Measurements from ENCODE around the gene NDUFA9.

Gene NDUFA9

DNA sequence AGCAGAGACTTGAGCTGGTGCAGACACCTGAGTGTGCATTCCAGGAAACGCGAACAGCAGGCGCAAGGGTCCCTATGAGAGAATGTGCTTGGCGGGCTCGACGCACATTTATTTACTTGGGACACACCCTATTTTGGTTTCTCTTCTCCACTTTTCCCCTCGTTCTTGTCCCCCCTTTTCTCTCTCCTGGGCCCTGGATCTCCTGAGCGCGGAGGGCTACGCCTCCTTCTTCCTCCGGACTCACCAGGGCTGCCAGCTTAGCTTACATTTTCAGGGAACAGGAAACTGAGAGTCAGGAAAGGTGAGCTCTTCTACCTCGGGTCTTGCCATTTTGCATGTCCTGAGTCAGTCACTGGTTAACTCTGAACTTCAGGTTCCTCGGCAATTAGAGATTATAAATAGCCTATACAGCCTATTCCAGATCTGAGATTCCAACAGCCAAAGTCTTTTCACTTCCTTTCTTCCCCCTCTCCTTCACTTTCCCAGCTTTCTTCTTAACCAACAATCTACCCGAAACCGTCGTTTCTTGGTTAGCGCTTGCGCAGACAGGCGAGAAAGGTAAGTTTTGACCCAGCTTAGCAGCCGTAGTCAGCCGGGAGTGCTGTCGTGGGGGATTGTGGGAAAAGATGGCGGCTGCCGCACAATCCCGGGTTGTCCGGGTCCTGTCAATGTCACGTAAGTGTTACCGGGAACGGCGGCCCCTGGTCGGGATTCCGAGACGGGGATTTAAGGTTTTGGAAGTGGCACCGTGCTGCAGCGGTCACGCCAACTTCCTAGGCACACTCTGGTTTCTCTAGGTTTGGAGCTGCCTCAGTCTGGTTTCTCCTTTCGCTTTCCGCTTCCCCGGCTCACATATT, at the start of gene NDUFA9, which contains the start of gene AKAP3:
Gene NDUFA9 (plus strand): TSS at position 614 of the 857 bp plus-strand sequence. CDS start 13 bp downstream, at position 627.
Gene AKAP3 (minus strand): TSS at position 551 of the 857 bp plus-strand sequence. CDS start 10,855 bp downstream, outside the sequence.
- DNase-seq, result peak; percentile 75 to 85

DNA sequence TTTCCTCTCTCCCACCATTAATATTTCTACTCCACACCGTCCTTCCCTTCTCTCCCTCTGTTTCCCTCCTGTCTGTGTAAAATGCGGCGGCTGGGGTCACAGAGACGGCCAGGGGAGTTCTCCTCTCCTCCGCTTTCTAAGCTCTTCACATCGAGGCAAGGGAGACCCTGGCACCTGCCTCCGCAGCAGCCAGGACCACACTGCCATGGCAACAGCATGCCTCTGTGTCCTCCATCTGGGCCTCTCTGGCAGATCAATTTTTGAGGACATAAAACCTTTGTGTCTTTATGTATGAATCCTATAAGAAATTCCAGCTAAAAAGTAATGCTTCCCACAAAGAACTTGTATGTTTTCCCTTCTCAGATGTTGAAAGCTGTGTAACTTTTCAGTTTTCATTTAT, 45.5 kb upstream of the NDUFA9 start:
- no peak for DNase-seq

DNA sequence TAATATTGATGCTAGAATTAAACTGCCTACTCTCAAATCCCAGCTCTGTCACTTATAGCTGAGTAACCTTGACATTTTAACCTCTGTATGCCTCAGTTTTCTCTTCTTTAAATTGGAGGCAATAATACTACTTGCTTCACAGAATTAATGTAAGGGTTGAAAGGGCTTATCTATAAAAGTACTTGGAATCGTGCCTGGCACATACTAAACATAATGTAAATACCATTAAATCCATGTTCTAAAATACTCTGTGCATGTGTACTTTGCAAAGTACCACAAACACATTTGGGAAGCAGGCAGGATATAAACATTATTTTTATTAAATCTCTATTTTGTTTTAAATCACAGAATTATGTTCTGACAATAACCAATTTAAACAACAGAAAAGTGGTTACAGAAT, 45.0 kb upstream of the NDUFA9 start:
- DNase-seq, result no peak

DNA sequence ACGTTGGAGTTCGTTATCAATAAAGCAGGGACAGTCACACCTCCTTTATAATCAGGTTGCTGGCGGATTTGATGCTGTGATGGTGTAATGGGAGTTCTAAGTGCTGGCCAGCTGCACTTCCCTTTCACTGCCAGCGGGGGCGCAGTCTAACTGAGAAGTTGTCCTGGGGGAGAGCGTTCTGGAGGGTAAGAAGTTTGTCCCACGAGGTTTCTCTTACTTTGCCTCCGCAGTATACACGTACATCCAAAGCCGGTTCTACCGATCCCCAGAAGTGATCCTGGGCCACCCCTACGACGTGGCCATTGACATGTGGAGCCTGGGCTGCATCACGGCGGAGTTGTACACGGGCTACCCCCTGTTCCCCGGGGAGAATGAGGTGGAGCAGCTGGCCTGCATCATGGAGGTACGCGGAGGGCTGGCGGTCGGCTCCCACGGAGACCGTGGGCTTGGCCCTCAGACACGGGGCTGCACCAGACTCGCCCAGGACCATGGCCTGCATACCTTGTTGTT, 44.2 kb upstream of the NDUFA9 start:
- peak; percentile 50 to 82 for DNase-seq

DNA sequence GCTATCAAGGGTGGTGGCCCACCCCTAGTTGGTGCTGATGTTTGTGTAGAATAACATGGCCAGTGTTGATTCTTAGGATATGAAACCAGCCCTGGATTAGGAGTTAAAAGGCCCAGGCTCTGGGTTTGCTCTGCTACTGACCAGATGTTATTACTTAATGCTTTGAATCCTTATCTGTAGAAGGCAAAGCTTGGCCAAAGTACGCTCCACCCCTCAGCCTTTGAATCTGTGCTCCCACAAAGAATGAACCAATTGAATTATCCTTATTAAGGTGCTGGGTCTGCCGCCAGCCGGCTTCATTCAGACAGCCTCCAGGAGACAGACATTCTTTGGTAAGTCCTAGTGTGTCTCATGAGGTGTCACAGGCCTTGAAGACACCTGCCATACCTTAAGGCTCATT, 41.9 kb upstream of the NDUFA9 start:
- DNase-seq, result no peak

DNA sequence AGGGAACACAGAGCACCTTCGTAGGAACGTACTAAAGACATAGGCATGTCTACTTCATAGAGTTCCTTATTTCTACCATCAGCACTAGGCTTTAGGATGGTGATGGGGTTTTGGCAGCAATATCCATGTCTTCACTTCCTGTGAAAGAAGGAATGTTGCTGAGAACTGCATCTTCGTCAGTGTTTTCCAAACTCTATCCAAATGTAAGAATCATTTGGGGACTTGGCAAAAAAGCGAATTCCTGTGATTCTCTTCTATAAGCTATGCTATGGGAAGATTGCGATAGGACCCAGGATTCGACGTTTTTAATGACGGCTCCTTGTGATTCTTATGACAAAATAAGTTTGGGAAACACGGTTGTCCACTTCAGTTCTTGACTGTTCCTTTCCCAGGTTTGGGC, 39.8 kb upstream of the NDUFA9 start:
- DNase-seq, result no peak

DNA sequence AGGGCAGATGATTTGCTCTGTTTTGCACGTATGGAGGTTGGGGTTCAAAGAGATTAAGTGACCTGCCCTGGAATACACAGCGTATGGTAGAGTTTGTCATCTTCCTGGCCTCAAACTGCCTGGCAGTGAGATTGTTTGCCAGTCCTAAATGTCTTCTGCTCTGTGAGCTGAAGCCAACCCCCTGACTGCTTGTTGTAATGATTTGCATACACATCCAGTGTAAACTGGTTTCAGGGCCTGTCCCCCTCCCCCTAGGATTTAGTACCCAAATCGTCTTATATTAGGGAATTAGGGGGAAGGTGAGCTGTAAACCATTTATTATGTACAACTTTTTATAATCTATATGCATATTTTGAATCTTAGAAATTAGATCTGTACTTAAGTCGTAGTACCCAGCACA, 38.4 kb upstream of the NDUFA9 start:
- no peak for DNase-seq

DNA sequence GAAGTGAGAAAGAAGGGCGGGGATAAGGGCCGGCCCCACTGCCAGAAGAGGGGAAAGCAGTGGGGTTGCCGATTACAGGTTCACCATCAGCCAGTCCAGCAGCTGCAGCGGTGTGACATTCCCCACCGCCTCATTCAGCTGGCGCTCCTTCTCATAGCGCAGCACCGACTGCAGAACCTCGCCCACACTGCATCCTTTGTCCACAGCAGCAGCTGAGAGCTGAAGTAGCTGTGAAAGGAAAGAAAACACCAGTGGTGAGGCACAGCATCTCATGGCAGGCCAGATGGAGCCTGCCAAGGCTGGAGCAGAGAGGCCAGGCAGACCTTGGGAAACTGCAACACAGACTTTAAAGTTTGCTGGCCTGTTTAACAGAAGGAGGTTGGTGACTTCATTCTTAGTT, 33.2 kb upstream of the NDUFA9 start:
- no peak for DNase-seq

DNA sequence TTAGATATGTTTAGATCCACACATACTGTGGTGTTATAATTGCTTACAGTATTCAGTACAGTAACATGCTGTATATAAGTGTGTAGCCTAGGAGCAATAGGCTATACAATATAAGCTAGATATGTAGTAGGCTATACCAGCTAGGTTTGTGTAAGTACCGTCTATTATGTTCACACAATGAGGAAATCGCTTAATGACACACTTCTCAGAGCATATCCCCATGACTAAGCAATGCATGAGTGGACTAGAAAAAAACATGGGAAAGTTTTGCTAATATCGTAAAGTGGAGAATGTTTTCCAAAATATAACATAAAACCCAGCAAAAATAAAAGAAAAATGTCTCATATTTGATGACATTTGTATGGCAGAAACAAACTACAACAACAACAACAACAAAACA, 27.4 kb upstream of the NDUFA9 start:
- no peak for DNase-seq

DNA sequence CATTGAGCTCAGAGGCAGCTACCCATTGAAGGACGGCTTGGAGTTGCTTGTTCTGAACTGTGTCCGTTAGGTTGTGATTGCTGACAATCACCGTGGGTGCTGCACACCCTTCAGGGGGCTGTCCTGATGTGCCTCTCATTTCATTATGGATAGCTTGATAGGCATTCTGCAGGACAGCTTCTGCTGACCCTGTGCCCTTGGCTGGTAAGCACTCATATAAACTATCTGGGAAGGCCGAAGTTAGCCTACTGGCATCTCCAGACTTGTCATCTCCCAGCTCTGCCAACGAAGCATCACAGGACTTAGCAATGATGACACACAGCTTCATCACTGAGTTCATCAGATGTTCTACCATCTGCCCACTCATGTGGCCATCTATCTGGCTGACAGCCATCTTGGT, 22.4 kb upstream of the NDUFA9 start:
- DNase-seq, result no peak

DNA sequence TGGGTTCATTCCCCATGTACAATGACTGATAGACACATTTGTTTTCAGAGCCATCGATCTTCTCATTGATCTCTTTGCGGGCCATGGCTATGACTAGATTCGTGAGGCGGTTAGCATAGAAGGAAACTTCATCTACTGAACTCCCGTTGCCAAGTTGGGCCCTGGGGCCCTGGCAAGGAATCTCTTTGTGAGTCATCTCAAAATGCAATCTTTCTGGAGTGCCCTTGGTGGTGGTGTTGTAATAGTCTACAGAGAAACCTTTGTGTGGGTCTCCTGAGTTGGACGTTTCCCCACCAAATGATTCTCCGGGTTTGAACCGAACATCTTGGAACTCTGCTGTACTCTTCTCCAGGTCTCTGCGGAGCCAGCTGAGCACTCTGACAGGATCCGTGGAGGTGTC, 20.5 kb upstream of the NDUFA9 start:
- no peak for DNase-seq

DNA sequence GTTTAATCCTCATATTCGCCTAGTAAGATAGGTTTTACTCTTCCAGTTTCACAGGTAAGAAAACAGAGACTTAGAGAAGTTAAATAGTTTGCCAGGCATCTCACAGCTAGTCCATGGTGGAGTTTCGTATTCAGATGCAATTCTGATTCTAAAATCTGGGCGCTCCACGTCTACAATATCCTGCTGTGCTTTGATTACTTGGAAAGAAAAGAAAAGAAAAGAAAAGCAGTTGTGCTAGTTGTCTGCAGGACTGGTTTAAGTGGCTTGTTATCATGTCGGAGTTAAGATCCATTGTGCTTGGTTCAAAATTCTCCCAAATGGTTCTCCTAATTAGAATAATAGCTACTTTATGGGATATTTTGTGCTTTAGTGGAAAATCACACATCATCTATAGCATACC, 18.7 kb upstream of the NDUFA9 start:
- no peak for DNase-seq

DNA sequence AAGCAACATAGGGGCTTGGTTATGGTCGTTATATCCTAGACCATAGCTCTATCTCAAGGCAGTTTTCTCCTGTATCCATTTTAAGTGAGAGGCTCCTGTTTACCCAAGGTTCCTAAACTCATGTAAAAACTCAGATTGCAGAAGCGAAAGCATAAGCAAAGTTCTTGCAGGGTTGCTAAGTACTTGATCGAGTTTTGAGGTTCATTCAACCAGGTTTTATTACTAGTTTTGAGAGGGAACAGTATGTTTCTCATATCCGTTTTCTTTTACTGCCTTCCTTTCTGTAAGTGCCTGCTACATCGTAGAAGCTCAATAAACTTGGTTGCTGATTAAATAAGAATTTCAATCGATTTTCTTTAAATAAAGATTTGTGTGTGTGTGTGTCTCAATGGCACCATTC, 5.2 kb upstream of the NDUFA9 start:
- no peak for DNase-seq

DNA sequence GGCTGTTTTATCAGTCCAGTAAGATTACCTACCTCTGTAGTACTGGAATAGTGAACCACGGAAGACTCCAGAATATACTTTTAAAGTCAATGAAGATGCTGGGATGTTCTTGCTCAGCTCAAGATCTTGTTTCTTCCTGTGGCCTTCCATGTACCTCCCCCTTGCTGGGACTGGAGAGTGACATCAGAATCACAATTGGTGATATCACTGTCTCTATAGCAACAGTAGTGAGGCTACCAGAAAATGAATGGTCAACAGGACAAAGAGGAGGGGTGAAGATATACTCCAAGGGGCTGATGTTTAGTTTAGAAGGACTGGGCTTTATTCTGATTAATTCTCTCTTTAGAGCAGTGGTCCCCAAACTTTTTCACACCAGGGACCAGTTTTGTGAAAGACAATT, 3.9 kb upstream of the NDUFA9 start:
- DNase-seq, result no peak

DNA sequence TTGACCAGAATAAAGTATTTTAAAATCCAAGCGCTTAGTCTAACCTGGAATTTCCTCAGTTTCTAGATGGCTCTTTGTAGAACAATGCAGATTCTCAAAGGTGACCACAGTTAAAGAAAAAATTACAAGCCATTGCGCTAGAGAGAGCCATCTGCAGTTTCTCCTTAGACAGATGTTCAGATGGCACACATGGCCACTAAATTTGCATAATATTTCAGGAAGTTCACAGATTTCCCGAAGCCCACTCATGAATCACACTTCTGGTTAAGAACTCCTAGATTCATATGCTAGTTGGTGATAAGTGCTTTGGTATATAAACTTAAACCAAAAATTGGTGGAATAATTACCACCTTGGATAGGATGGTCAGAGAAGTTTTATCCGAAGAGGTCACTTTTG, 812 bp upstream of the NDUFA9 start:
- DNase-seq, result no peak

DNA sequence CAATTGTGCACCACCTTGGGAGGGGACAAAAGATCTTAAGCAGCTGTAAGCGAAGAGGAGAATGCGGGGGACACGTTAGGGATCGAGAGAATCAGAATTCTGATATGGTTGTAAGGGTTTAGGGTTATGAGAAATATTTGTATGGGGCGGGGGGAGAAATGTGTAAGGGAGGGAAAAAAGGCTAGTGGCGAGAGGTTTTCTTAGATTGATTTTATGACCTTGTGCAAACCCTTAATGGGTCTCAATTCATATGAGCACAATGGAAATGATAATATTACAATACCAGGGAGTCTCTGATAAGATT, 396 bp downstream of the NDUFA9 start:
- DNase-seq, result no peak

DNA sequence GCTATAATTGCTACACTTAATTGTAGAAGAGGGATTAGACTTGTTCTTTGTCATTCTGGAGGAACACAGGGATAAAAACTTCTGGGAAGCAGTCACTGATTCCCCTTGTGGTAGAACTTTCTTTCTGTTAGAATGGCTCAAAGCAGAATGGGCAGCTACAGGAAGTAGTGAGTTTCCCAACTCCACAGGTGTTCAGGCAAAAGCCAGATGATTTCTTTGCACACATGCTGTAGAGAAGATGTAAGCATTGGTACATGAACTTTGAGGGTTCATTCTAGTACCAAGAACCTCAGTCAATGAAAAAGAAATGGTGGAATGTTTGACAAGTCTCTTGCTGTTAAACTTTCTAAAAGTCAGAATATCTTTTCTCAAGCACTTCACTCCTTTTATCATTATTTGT, 4.3 kb downstream of the NDUFA9 start:
- no peak for DNase-seq

DNA sequence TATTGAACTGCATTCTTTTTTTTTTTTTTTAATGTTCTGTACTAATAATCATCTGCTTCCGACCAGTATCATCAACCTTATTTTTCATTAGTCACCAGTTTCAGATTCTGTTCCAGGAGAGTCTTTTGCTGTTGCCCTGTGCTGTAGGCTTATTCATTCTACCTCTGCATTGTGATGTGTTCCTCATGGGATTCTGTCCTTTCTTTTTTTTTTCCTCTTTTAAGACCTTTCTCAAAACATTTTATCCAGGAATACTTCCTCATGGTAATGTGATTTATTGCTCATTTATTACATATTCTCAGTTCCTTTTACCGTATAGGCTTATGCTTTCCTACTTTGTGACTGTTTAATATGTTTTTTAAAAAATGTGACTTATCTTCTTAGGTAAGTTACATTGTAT, 4.8 kb downstream of the NDUFA9 start:
- no peak for DNase-seq

DNA sequence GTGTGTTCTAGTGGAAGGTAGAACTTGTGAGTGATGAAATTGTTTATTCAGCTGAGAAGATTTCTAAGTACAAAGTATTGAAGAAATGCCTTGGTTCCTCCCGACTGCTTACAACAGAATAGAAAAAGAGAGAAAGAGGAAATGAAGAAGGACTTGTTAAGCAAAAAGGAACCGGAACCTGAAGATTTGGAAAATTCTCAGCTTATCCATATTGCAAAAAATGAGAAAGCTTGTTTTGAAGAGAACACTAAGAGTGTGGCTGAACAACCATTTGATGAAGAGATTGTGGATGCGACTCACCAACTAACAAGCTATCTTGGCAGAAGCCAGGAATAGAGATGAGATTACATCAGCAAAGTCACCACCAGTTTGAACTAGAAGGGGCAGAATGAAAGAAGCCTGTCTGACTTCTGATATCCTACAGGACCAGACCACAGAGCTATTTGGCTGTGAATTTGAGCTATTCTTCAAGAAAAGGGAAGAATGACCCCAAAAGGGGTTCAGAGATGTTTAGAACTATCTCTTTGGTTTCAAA, 15.1 kb downstream of the NDUFA9 start:
- DNase-seq, result no peak

DNA sequence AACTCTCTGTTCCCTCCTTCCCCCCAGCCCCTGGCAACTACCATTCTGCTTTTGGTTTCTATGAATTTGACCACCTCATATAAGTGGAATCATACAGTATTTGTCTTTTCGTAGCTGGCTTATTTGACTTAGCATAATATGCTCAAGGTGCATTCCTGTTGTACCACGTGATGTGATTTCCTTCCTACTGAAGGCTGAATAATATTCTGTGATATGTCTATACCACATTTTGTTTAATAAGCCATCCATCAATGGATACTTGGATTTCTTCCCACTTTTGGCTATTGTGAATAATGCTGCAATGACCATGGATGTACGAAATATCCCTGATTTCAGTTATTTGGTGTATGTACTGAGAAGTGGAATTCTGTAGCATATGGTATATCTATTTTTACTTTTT, 16.3 kb downstream of the NDUFA9 start:
- DNase-seq, result no peak

DNA sequence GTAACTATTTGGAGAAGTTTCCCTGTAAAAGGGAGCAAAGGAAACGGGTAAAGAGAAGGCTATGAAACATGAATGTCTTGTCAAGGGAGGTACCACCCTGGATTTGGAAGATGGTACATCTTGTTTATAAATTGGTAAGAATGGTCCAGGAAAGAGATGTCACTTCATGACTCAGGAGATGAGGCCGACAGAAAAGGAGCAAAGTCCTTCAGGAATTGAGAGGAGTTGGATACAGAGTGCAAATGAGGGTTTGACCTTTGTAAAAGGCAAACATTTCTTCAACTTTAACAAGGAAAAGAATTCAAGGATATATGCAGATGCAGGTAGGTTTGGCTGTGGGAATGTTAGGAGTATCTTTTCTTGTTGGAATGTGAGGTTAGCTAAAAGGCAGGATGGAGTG, 30.8 kb downstream of the NDUFA9 start:
- DNase-seq, result no peak

DNA sequence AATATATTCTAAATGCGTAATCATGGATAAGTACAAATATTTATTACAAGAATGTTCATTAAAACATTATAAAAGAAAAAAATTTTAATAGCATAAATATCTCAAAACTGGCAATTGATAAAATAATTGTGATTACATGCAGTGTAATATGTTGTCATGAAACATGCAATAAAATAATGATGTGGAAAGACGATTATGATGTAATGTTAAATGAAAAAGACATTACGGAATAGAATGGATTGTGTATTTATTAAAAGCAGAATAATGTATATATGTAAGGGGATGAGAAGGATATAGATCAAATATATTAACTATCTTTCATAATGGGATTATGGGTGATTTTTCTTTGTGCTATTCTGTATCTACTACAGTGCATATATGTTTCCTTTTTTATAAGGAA, 32.8 kb downstream of the NDUFA9 start:
- DNase-seq, result no peak

DNA sequence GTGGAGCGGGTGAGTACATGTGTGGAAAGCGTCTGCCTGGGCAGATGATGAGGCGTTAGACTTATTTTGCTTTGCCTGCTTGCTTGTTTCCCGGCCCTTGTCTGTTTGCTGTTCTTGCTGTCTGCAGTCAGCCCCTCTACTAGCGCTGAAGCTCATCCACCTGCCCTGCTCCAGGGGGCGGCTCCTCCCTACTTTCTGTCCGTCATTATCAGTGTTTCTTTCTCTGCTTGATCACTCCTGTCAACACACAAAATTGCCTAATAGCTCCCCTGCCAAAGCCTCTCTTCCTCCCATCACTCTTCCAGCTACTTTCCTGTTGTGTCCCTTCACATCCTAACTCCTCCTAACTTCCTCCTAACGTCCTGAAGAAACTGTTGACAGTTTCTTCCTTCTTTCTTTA, 36.4 kb downstream of the NDUFA9 start:
- no peak for DNase-seq

DNA sequence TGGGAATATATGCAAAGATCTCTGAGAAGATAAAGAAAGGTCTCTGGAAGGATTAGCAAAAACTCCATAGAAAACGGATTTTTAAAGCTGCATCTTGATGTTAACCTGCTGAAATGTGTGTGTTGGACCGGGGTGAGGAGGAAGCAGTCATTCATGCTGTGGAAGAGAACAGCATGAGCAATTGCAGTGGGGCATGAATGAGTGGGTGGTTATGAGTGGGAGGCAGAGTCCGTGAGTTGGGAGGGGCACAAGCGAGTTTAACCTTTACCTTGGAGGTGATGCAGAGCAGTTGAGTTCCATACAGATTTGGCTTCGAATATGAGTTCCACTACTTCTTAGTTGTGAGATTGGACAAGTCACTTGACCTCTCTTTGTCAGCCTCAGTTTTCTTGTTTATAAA, 41.8 kb downstream of the NDUFA9 start:
- DNase-seq, result no peak

Measured in NCI-H446 (cell line).